Measurements from ENCODE around the gene GRK4.
A peak's percentile ranks its signal among the peaks of the same experiment; 100 is the strongest.
"Not testable (repeated sequence)": the region's sequence is repeated elsewhere in the genome, so short reads cannot be mapped to it uniquely, and the experiment has no call there.

The GRK4 gene

GRCh38 chr4:2963175-2963965 is at the start of gene GRK4, which contains the start of gene NOP14:
TSS of gene GRK4 (plus strand) at chr4:2963571. CDS start at chr4:2964071, 500 bp downstream.
TSS of gene NOP14 (minus strand) at chr4:2963406. CDS start at chr4:2963319, 87 bp downstream.
- Mint-ChIP-seq H3K27me3 (no peaks in the 10 kb centered on the region), H3K9me3 (no peaks in the 10 kb centered on the region), H3K27ac (peak within 1 kb of the TSS; percentile 85), H3K36me3 (ENCODE audit: low read depth) (peaks cover 39% of the 10 kb centered on the region), H3K4me1 (ENCODE audit: low read depth) (peaks cover 37% of the 10 kb centered on the region), H3K4me3 (peak within 1 kb of the TSS; percentile 81)
- peak; percentile 95 for DNase-seq

DNA sequence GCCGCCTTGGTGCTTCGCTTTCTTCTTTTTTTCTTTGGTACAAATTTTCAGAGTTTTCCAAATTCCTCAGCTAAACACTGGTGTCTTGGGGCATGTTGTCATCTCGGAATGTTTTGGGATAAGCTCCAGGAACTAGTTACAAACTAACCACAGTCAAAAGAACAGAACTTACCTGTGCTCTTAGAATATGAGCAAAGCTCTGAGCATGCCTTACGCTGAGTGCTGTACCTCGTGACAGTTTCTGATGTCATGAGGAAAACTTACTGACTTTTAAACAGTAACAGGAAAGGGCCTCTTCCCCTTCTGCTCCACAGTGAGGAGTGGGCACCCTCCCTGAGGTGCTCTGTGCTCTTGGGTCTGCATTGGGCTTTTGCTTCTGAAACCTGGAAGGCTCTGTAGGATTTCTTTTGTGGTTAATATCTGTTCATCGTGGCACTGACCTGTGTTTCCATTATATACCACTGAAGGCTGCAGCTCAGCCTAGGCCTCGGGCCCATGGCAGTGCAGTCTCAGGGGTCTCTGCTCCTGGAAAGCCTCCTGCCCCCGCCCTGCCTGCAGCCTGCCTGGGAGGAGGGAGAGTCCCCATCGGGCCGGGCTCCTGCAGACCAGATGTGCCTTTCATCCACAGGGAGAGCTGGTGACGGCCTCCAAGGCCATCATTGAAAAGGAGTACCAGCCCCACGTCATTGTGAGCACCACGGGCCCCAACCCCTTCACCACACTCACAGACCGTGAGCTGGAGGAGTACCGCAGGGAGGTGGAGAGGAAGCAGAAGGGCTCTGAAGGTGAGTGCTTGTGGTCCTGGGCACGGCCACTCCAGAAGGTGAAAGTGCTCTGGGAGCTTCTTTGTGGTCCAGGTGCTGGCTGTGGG is 48.9 kb upstream of the GRK4 start:
- Mint-ChIP-seq H3K36me3 (ENCODE audit: low read depth) (peaks cover 93% of the 10 kb centered on the region), H3K27me3 (no peaks in the 10 kb centered on the region), H3K9me3 (no peaks in the 10 kb centered on the region), H3K4me3 (no peak overlapping the region), H3K27ac (no peak overlapping the region), H3K4me1 (ENCODE audit: low read depth) (peaks cover 31% of the 10 kb centered on the region)
- peak; percentile 27 for DNase-seq

- no peaks in the 10 kb centered on the region for H3K27me3 Mint-ChIP-seq
- H3K4me1 Mint-ChIP-seq (ENCODE audit: low read depth), result peaks cover 42% of the 10 kb centered on the region
- no peaks in the 10 kb centered on the region for H3K9me3 Mint-ChIP-seq
- H3K36me3 Mint-ChIP-seq (ENCODE audit: low read depth), result peaks cover 93% of the 10 kb centered on the region
- no peak overlapping the region for H3K4me3 Mint-ChIP-seq
- H3K27ac Mint-ChIP-seq, result no peak overlapping the region
- no peak for DNase-seq
Observed at GRCh38 chr4:2915789-2916188, 47.6 kb upstream of the GRK4 start.

DNA sequence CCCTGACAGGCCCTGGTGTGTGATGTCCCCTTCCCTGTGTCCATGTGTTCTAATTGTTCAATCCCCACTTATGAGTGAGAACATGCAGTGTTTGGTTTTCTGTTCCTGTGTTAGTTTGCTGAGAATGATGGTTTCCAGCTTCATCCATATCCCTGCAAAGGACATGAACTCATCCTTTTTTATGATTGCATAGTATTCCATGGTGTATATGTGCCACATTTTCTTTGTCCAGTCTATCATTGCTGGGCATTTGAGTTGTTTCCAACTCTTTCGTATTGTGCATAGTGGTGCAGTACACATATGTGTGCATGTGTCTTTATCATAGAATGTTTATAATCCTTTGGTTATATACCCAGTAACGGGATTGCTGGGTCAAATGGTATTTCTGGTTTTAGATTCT is 46.7 kb upstream of the GRK4 start:
- H3K27ac Mint-ChIP-seq, H3K9me3 Mint-ChIP-seq, DNase-seq, H3K27me3 Mint-ChIP-seq, H3K4me3 Mint-ChIP-seq: not testable (repeated sequence)
- H3K4me1 Mint-ChIP-seq (ENCODE audit: low read depth), result peaks cover 50% of the 10 kb centered on the region
- H3K36me3 Mint-ChIP-seq (ENCODE audit: low read depth), result peaks cover 92% of the 10 kb centered on the region

DNA sequence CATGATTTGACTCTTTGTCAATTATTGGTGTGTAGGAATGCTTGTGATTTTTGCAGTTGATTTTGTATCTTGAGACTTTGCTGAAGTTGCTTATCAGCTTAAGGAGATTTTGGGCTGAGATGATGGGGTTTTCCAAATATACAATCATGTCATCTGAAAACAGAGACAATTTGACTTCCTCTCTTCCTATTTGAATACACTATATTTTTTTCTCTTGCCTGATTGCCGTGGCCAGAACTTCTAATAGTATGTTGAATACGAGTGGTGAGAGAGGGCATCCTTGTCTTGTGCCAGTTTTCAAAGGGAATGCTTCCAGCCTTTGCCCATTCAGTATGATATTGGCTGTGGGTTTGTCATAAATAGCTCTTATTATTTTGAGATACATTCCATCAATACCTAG is 45.1 kb upstream of the GRK4 start:
- not testable (repeated sequence) for DNase-seq, H3K27me3 Mint-ChIP-seq, H3K4me3 Mint-ChIP-seq, H3K9me3 Mint-ChIP-seq
- Mint-ChIP-seq H3K4me1 (ENCODE audit: low read depth) (peaks cover 66% of the 10 kb centered on the region), H3K36me3 (ENCODE audit: low read depth) (peaks cover 93% of the 10 kb centered on the region), H3K27ac (peak overlapping the region; percentile 38)

DNA sequence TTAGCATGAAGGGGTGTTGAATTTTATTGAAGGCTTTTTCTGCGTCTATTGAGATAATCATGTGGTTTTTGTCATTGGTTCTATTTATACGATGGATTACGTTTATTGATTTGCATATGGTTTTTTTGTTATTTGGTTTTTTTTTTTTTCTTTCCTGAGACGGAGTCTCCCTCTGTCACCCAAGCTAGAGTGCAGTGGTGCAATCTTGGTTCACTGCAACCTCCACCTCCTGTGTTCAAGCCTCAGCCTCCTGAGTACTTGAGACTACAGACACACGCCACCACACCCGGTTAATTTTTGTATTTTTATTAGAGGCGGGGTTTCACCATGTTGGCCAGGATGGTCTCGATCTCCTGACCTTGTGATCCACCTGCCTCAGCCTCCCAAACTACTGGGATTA is 44.7 kb upstream of the GRK4 start:
- peaks cover 93% of the 10 kb centered on the region for H3K36me3 Mint-ChIP-seq (ENCODE audit: low read depth)
- not testable (repeated sequence) for H3K27me3 Mint-ChIP-seq, H3K9me3 Mint-ChIP-seq, H3K4me3 Mint-ChIP-seq, DNase-seq, H3K27ac Mint-ChIP-seq
- peaks cover 70% of the 10 kb centered on the region for H3K4me1 Mint-ChIP-seq (ENCODE audit: low read depth)

GRCh38 chr4:2922453-2923101 is 40.8 kb upstream of the GRK4 start:
- peak overlapping the region; percentile 89 for H3K27ac Mint-ChIP-seq
- peaks cover 92% of the 10 kb centered on the region for H3K36me3 Mint-ChIP-seq (ENCODE audit: low read depth)
- not testable (repeated sequence) for H3K27me3 Mint-ChIP-seq, H3K9me3 Mint-ChIP-seq, H3K4me3 Mint-ChIP-seq
- DNase-seq, result peak; percentile 40
- H3K4me1 Mint-ChIP-seq (ENCODE audit: low read depth), result peaks cover 57% of the 10 kb centered on the region

DNA sequence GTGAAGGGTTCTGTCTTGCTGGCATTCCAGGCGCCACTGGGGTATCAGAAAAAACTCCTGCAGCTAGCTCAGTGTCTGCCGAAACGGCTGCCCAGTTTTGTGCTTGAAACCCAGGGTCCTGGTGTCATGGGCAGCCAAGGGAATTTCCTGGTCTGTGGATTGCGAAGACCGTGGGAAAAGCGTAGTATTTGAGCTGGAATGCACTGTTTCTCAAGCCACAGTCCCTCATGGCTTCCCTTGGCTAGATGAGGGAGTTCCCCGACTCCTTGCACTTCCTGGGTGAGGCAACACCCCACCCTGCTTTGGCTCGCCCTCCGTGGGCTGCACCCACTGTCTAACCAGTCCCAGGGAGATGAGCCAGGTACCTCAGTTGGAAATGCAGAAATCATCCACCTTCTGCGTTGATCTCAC is 40.2 kb upstream of the GRK4 start:
- peak; percentile 37 for DNase-seq
- Mint-ChIP-seq H3K4me3 (no peak overlapping the region), H3K9me3 (no peaks in the 10 kb centered on the region), H3K27ac (peak overlapping the region; percentile 89), H3K4me1 (ENCODE audit: low read depth) (peaks cover 52% of the 10 kb centered on the region), H3K27me3 (no peaks in the 10 kb centered on the region), H3K36me3 (ENCODE audit: low read depth) (peaks cover 92% of the 10 kb centered on the region)

DNA sequence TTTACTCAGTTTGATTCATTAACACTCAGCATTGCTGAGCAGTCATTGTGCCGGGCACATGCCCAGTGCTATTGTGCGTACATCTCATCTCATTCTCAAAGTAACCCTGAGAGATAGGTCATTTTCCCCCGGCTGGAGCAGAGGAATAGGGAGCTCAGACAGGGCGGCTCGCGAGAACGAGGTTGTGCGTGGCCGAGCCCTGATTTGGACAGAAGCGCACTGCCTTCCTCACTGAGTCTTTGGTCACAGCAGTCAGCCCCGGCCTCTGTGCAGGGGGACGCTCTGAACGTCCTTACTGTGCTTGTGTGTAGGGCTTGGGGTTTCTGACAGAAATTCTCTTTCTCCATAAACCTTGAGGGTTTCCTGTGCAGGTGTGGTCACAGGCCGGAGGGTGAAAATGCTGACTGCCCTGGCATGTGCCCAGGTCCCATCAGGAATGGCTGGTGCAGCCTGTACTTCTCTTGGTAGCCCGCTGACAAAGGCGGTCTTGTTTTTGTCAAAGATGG is 39.6 kb upstream of the GRK4 start:
- peak overlapping the region; percentile 89 for H3K27ac Mint-ChIP-seq
- peak; percentile 15 for DNase-seq
- H3K36me3 Mint-ChIP-seq (ENCODE audit: low read depth), result peaks cover 92% of the 10 kb centered on the region
- peaks cover 46% of the 10 kb centered on the region for H3K4me1 Mint-ChIP-seq (ENCODE audit: low read depth)
- H3K4me3 Mint-ChIP-seq, result no peak overlapping the region
- no peaks in the 10 kb centered on the region for H3K9me3 Mint-ChIP-seq
- no peaks in the 10 kb centered on the region for H3K27me3 Mint-ChIP-seq

DNA sequence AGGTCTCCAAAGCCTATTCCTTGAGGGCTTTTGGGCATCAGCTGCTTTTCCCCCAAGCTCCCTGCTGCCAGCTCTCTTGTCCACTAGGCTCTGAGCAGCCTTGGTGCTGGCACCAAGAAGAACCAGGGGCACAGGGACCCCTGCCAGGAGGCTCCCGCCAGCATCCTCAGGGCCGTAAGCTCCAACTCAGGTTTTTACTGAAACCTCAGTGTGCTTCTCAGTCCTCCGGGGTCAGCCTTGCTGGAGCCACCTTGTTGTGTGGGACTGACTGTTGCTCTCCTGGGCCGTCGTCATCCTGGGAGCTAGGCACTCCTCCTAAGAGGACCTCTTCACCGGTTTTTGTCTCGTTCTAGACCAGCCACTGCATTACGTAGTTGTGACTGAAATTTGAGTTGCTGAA is 39.1 kb upstream of the GRK4 start:
- Mint-ChIP-seq H3K27ac (peak overlapping the region; percentile 89), H3K9me3 (no peaks in the 10 kb centered on the region)
- DNase-seq, result peak; percentile 17

GRCh38 chr4:2924765-2925301 is 38.5 kb upstream of the GRK4 start:
- Mint-ChIP-seq H3K36me3 (ENCODE audit: low read depth) (peaks cover 92% of the 10 kb centered on the region), H3K27ac (peak overlapping the region; percentile 58), H3K9me3 (no peaks in the 10 kb centered on the region), H3K27me3 (no peaks in the 10 kb centered on the region), H3K4me3 (no peak overlapping the region), H3K4me1 (ENCODE audit: low read depth) (peaks cover 40% of the 10 kb centered on the region)
- peak; percentile 17 for DNase-seq

More for the DNA sequence above, 39.1 kb upstream of the GRK4 start:
- peaks cover 44% of the 10 kb centered on the region for H3K4me1 Mint-ChIP-seq (ENCODE audit: low read depth)
- no peak overlapping the region for H3K4me3 Mint-ChIP-seq
- no peaks in the 10 kb centered on the region for H3K27me3 Mint-ChIP-seq
- peaks cover 92% of the 10 kb centered on the region for H3K36me3 Mint-ChIP-seq (ENCODE audit: low read depth)

- peaks cover 33% of the 10 kb centered on the region for H3K4me1 Mint-ChIP-seq (ENCODE audit: low read depth)
Observed at GRCh38 chr4:2925496-2925895, 37.9 kb upstream of the GRK4 start.

DNA sequence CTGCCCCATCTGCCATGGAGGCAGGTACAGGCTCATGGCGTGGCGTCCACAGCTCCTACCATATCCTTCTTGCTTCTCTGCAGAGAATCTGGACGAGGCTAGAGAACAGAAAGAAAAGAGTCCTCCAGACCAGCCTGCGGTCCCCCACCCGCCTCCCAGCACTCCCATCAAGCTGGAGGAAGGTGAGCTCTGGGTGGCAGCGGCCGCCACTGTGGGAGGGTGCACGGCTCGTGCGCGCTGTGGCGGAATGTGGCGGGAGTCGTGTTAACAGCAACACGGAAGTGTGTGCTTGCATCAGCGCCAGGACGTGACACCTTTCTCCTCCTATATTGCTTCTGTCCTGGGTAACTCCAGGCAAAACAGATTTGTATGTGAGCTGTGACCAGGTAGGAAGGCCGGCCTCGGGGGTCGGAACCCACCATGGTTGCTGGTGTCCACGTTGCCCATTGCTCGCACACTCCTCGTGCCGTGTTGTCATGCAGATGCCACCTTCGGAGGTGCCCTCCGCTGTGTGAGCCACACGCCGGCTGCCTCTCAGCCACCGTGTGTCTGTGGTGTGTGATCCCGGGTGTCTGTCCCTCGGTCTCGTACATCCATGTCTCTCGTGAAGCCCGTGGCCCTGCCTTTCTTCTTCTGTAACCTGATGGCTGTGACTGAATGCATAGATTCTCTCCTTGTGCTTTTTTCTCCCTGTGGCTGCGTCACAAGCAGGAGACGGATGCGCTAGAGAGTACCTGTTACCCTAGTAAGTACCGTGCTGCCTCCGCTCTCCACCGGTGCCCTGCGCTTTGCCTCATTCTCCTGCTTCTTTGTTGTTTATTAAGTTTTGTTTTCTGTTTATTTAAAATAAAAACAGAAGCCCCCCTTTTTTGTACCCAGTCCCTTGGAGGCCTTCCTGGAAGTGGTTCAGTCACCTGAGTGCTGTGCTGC is 37.2 kb upstream of the GRK4 start:
- no peaks in the 10 kb centered on the region for H3K9me3 Mint-ChIP-seq
- peak; percentile 20 for DNase-seq
- H3K4me1 Mint-ChIP-seq (ENCODE audit: low read depth), result peaks cover 27% of the 10 kb centered on the region
- H3K27me3 Mint-ChIP-seq, result no peaks in the 10 kb centered on the region
- H3K27ac Mint-ChIP-seq, result peak overlapping the region; percentile 84
- H3K4me3 Mint-ChIP-seq, result no peak overlapping the region
- H3K36me3 Mint-ChIP-seq (ENCODE audit: low read depth), result peaks cover 93% of the 10 kb centered on the region

More at GRCh38 chr4:2925496-2925895, 37.9 kb upstream of the GRK4 start:
- no peak overlapping the region for H3K4me3 Mint-ChIP-seq
- peak overlapping the region; percentile 84 for H3K27ac Mint-ChIP-seq
- H3K36me3 Mint-ChIP-seq (ENCODE audit: low read depth), result peaks cover 92% of the 10 kb centered on the region
- H3K9me3 Mint-ChIP-seq, result no peaks in the 10 kb centered on the region
- peak; percentile 16 for DNase-seq
- no peaks in the 10 kb centered on the region for H3K27me3 Mint-ChIP-seq
